Dedifferentiated amniotic fluid mesenchymal stem cell (primary cell): ENCODE measurements around the gene DOCK2.
A peak's percentile ranks its signal among the peaks of the same experiment; 100 is the strongest.

ENCODE experiments used
- DNase-seq: peaks from one replicate; pipeline ENCODE4 v3.0.0-alpha.2; 2016; ENCODE audit errors: extremely low spot score

Gene DOCK2

GRCh38 chr5:170126061-170126460 lies 489.0 kb downstream of the DOCK2 start:
- no peak for DNase-seq

- DNase-seq, result no peak
Measured at GRCh38 chr5:170126626-170127025, 489.6 kb downstream of the DOCK2 start.

GRCh38 chr5:170131235-170131634 lies 494.2 kb downstream of the DOCK2 start:
- DNase-seq, result no peak

GRCh38 chr5:170132269-170132975 lies 495.3 kb downstream of the DOCK2 start:
- DNase-seq, result peak; percentile 88
